HG03565 (cell line): ENCODE results near the gene PHACTR2.
"Not testable (repeated sequence)": the region's sequence is repeated elsewhere in the genome, so short reads cannot be mapped to it uniquely, and the experiment has no call there.

Experiments used
- ATAC-seq: cut with Tn5 transposase; IDR thresholded peaks from one replicate; pipeline ENCODE4 v1.9.1; 2021; ENCODE audit warnings: mild to moderate bottlenecking, moderate library complexity; ENCODE audit not compliant: unreplicated experiment

PHACTR2 gene

DNA sequence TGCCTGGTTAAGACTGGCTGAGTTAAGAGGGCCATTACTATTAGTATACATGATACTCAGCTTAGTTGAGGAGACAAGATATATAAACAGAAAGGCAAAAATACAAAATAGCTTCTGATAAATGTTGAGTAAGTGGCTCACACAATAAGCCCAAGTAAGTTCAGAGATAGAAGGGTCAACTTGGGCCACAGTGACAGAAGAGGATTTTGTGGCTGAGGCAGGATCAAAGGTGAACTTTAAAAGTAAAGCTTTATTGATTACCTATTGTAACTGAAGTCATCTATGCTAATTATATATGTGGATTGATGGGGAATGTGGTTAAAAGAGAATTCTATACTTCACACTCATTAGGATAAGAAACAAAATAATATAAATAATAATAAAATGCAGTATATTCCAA is 80.8 kb downstream of the PHACTR2 start:
- no peak for ATAC-seq

GRCh38 chr6:143759666-143760065 is 81.9 kb downstream of the PHACTR2 start:
- ATAC-seq, result no peak

DNA sequence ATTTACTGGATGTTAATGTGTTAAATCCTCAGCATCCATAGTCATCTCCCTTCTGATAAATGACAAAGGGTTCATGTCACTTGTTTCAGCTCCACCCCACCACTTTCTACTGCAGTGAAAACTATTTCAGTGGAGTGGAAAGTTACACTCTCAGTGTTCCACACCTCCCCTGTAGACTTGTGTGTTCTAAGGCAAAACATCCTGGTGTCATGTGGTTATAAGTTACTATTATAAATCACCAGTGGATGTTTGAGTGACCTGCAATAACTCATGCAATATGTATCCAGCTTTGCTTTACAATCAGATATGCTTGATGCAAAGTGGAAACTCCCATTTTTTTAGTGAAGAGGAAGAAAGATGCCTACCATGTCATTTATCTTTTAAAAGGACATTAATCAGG is 83.3 kb downstream of the PHACTR2 start:
- ATAC-seq, result no peak

- no peak for ATAC-seq
Measured at GRCh38 chr6:143762126-143762525, 84.4 kb downstream of the PHACTR2 start.

- ATAC-seq, result no peak
Measured at GRCh38 chr6:143765422-143766184, 87.8 kb downstream of the PHACTR2 start.

DNA sequence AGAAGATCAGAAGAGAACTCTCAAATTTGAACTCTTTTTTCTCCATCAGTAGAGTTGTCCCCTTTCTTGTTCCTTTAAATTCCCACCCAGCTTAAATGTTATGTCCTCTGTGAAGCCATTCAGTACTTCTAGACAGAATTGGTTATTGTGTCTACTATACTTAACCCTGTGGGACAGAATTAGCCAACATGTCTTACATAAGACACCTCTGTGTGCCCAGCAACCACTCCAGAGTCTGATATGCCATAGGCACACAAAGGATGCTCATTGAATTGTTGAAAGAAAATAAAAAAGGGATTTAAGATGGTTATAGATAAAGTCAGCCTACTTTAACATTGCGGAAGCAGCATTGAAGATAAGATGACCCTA is 88.4 kb downstream of the PHACTR2 start:
- ATAC-seq, result no peak

DNA sequence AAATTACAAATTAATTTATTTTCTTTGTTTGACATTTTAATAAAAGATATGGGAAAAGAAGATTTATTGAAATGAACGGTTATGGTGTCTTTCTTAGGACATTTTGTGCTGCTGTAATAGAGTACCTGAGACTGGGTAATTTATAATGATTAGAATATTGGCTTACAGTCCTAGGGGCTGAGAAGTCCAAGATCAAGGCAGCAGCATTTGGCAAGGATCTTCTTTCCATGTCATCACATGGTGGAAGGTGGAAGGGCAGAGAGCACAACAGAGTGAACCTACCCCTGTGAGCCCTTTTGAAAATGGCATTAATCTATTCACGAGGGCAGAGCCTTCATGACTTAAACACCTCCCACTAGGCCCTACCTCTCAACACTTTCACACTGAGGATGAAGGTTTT is 89.7 kb downstream of the PHACTR2 start:
- no peak for ATAC-seq

DNA sequence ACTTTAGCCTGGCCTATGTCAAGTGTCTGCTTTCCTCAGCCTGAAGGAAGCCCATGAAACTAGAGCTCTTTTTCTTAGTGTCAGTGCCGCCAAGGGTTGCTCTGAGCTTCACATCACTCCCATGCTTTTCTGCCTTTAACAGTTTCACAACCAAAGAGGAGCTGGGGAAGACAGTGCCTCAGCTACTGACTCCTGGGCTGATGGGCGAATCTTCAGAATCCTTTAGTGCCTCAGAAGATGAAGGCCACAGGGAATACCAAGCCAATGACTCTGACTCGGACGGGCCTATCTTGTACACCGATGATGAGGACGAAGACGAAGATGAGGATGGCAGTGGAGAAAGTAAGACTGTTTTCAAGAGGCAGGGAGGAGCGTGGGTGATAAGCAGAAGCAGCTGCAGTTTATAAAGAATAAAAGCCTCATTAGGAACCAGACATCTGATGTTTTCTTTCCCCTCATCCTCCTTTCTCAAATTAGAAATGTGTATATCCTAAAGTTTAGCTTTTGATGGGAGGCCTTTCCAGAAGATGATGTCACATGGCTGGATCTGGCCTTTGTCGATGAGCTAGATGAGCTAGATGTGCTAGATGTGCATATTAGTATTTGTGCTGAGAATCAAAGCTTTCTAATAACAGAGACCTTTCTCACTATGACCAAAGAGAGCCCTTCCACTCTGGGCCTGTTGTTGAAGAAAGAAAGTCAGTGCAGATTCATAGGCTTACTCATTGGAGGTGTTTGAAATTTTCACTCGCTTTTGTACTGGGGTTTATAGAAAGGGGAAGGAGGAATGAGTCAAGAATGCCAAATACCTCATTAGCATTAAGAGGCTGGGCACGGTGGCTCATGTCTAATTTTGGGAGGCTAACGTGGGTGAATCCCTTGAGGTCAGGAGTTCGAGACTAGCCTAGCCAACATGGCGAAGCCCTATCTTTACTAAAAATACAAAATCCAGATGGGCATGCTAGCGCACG is 94.6 kb downstream of the PHACTR2 start:
- ATAC-seq, result no peak

DNA sequence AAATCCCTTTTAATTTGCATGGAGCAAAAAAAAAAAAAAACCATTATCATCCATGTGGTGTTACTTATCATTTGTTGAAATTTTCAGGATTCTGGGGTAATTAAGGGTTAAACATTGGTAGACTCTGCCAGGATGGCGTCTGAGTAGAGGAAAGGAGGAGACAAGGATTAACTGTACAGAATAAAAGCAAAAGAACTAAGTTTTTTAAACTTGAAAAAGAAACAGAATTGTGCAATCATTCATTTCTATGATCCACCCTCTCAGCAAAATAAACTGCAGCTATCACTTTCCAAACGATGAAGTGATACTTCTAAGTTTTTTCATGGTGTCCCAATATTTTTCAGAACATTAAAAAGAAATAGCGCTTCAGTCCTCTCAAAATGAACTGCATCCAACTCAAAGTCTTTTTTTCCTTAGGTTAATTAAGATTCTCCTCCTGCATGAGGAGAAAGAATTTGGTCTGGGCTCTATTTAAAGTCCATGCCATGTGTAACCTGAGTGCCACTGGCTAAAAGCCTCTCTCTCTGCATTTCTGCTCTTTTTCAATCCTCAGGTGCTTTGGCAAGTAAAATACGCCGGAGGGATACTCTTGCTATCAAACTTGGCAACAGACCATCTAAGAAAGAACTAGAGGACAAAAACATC is 95.9 kb downstream of the PHACTR2 start:
- ATAC-seq, result no peak

- ATAC-seq, result no peak
Measured at GRCh38 chr6:143774347-143774746, 96.6 kb downstream of the PHACTR2 start.

- no peak for ATAC-seq
Measured at GRCh38 chr6:143775336-143775735, 97.6 kb downstream of the PHACTR2 start.

GRCh38 chr6:143778926-143779325 is 101.2 kb downstream of the PHACTR2 start:
- ATAC-seq, result no peak

GRCh38 chr6:143782481-143782880 is 104.7 kb downstream of the PHACTR2 start:
- no peak for ATAC-seq

DNA sequence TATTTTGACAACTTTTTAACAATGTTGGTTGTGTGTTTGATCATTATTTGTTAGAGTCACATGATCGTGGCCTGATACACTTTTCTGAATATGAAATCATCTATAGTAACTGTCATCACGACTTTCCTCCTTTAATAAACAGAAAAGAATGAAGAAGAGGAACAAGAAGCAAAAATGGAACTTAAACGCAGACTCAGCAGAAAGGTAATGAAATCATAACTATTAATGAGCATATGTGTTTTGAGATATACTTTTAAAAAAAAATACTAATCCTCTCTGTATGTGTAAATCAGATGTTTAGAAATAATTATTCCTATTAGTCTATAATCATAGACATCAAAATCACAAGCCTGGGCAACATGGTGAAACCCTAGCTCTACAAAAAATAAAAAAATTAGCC is 105.3 kb downstream of the PHACTR2 start:
- ATAC-seq, result no peak

- ATAC-seq, result no peak
Measured at GRCh38 chr6:143784316-143784715, 106.6 kb downstream of the PHACTR2 start.

DNA sequence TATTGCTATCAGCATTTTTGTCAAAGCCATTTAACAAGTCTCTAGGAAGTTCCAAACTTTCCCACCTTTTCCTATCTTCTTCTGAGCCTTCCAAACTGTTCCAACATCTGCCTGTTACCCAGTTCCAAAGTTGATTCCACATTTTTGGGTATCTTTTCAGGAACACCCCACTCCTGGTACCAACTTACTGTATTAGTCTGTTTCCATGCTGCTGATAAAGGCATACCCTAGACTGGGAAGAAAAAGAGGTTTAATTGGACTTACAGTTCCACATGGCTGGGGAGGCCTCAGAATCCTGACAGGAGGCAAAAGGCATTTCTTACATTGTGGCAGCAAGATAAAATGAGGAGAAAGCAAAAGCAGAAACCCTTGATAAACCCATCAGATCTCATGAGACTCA is 108.6 kb downstream of the PHACTR2 start:
- not testable (repeated sequence) for ATAC-seq

DNA sequence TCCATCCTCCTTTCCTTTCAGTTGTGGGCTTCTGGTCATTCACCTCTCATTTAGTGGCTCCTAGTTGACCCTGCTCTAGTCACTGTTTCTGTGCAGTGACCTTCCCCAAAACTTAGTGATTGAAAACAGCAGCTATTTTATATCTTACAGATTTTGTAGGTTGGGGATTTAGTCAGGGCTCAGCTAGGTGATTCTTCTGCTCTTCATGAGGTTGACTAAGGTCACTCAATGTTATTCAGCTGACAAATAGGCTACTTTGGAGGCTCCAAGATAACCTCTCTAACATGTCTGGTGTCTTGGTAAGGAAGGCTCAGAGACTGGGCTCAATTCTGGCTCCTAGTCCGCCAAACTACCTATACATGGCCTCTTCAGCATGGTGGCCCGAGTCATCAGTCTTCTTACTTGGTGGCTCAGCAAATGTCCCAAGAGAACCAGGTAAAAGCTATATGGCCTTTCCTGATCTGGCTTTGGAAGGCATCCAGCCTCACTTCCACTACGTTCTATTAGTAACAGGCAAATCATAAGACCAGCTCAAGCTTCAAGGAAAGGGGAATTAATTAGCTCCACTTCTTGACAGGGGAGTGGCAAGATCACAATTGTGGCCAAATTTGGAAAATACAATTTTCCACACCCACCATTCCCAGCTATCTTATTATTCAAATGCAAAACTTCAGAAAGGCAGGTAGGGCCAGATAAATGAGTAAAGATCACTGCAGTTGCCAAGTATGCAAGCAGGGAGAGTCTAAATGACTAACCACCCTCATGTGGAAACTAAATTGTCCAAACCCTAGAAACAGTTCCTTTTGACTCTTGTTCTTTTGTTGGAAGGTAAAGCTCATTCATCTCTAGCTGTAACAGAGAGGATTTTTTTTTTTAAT is 114.9 kb downstream of the PHACTR2 start:
- no peak for ATAC-seq

GRCh38 chr6:143793280-143793619 is 115.5 kb downstream of the PHACTR2 start:
- ATAC-seq, result no peak

DNA sequence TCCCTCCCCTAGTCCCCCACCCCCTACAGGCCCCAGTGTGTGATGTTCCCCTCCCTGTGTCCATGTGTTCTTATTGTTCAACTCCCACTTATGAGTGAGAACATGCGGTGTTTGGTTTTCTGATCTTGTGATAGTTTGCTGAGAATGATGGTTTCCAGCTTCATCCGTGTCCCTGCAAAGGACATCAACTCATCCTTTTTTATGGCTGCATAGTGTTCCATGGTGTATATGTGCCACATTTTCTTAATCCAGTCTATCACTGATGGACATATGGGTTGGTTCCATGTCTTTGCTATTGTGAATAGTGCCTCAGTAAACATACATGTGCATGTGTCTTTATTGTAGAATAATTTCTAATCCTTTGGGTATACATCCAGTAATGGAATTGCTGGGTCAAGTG is 118.8 kb downstream of the PHACTR2 start:
- ATAC-seq, result not testable (repeated sequence)

DNA sequence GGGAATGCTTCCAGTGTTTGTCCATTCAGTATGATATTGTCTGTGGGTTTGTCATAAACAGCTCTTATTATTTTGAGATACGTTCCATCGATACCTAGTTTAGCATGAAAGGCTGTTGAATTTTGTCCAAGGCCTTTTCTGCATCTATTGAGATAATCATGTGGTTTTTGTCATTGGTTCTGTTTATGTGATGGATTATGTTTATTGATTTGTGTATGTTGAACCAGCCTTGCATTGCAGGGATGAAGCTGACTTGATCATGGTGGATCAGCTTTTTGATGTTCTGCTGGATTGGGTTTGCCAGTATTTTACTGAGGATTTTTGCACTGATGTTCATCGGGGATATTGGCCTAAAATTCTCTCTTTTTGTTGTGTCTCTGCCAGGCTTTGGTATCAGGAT is 120.7 kb downstream of the PHACTR2 start:
- not testable (repeated sequence) for ATAC-seq
